HG03565 (cell line): ENCODE measurements around the gene GNB2.
"Not testable (repeated sequence)": the region's sequence is repeated elsewhere in the genome, so short reads cannot be mapped to it uniquely, and the experiment has no call there.

Experiments used
- ATAC-seq: cut with Tn5 transposase; IDR thresholded peaks from one replicate; pipeline ENCODE4 v1.9.1; 2021; ENCODE audit warnings: mild to moderate bottlenecking, moderate library complexity; ENCODE audit not compliant: unreplicated experiment

The GNB2 gene

DNA sequence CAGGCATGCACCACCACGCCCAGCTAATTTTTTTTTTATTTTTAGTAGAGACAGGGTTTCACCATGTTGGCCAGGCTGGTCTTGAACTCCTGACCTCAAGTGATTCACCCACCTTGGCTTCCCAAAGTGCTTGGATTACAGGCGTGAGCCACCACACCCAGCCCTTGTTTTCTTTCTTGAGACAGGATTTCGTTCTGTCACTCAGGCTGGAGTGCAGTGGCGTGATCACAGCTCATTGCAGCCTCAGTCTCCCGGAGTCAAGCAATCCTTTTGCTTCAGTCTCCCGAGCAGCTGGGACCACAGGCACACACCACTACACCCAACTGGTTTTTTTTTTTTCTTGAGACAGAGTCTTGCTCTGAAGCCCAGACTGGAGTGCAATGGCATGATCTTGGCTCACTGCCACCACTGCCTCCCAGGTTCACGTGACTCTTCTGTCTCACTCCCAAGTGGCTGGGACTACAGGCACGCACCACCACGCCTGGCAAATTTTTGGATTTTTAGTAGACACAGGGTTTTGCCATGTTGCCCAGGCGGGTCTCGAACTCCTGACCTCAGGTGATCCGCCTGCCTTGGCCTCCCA is 11.3 kb upstream of the GNB2 start:
- not testable (repeated sequence) for ATAC-seq

GRCh38 chr7:100665168-100665726 is 8.3 kb upstream of the GNB2 start:
- no peak for ATAC-seq

GRCh38 chr7:100667331-100668068 is 6.0 kb upstream of the GNB2 start:
- ATAC-seq: no peak

DNA sequence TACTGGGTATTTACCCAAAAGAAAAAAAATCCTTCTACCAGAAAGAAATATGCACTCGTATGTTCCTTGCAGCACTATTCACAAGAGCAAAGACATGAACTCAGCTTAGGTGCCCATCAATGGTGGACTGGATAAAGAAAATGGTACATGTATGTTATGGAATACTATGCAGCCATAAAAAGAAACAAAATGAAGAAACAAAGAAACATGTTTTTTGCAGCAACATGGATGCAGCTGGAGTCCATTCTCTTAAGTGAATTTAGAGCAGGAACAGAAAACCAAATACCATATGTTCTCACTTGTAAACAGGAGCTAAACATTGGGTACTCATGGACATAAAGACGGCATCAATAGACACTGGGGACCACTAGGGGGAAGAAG is 5.5 kb upstream of the GNB2 start:
- no peak for ATAC-seq

DNA sequence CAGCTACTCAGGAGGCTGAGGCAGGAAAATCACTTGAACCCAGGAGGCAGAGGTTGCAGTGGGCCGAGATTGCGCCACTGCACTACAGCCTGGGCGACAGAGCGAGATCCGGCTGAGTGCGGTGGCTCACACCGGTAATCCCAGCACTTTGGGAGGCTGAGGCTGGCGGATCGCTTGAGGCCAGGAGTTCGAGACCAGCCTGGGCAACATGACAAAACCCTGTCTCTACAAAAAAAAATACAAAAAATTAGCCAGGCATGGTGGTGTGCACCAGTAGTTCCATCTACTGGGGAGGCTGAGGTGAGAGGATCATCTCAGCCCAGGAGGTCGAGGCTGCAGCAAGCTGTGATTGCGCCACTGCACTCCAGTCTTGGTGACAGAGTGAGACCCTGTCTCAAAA is 4.4 kb upstream of the GNB2 start:
- ATAC-seq: not testable (repeated sequence)

GRCh38 chr7:100670074-100670473 is 3.5 kb upstream of the GNB2 start:
- no peak for ATAC-seq

DNA sequence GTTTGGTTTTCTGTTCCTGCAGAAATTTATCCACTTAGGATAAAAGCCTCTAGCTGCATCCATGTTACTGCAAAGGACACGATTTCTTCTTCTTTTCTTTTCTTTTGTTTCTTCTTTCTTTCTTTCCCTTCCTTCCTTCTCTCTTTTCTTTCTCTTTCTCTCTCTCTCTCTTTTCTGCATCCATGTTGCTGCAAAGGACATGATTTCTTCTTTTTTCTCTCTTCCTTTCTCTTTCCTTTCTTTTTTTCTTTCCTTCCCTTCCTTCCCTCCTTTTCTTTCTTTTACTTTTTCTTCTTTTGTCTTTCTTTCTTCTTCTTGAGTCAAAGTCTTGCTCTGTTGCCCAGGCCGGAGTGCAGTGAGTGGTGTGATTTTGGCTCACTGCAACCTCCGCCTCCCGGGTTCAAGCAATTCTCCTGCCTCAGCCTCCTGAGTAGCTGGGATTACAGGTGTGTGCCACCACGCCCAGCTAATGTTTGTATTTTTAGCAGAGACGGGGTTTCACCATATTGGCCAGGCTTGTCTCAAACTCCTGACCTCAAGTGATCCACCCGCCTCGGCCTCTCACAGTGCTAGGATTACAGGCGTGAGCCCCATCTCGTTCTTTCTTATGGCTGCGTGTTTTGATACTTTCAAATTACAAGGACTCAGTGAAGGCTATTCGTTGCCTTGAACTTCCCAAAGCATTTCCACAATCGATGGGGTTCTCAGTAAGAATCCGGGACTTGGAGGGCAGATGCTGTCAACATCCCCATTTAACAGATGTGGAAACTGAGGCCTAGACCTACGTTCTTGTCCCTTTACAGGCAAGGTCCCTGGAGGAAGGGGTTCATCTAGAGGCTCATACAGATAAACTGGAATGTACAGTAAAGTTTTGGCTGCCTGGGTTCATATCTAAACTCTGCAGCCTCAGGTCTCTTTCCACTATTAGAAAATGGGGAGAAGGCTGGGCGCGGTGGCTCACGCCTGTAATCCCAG is 1.9 kb upstream of the GNB2 start:
- ATAC-seq: no peak

DNA sequence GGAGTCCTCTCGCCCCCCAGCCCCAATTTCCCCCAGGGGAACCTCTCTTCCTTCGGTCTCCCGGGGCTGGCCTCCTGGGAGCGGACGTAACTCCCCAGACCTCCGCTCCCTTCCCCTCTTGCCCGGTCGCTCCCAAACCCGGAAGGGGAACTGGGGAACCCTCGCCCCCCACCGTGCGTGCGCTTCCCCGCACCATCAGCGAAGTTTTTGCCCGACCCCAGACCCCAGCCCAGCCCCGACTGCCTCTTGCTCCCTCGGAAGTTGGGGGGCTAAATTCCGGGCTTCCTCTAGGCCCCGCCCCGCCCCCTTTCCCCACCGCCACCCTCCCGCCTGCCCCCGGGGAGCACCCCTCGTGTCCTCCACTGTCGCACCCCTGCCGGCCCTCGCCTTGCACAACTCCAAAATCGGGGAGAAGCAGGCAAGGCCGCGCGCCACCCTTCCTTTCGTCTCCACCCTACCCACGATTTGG is 436 bp downstream of the GNB2 start:
- no peak for ATAC-seq

- ATAC-seq: no peak
Measured at GRCh38 chr7:100674411-100675104, 1.0 kb downstream of the GNB2 start.

- no peak for ATAC-seq
Measured at GRCh38 chr7:100675105-100675451, 1.5 kb downstream of the GNB2 start.

DNA sequence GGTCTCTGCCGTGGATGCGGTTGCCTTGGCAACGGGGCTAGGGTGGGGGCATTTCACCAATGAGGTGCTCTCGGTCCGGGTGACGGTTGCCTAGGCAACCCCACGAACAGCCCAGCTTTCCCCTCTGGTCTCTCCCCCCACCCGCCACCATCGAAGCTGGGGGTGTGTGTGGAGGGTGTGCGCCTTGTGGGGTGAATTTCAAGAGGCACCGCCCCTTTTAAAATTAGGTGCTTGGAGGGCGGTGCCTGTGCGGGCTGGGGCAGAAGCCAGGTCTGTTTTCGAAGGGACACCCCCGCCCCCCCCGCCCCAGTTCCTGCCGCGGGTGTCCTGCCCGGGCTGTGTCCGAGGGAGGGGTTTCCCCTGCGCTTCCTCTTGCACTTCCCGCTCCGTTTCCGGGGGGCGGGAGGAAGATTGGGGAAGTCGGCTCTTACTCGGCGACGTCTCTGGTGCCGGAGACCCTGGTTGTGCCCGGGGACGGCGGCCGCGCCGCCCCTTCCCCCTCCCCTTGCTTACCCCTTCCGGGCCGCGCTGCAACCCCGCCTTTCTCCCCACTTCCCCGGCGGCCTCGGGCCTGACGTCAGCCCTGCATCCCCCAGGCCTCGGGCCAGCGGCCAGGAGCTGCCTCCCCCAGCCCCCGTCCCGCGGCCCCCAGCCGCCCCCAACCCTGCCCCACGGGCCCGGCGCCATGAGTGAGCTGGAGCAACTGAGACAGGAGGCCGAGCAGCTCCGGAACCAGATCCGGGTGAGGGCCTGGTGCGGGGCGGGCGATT is 2.2 kb downstream of the GNB2 start:
- ATAC-seq: no peak

GRCh38 chr7:100676501-100677306 is 3.2 kb downstream of the GNB2 start:
- ATAC-seq: no peak

GRCh38 chr7:100677308-100678267 is 4.0 kb downstream of the GNB2 start:
- no peak for ATAC-seq

- ATAC-seq: no peak
Measured at GRCh38 chr7:100678291-100678984, 4.9 kb downstream of the GNB2 start.

GRCh38 chr7:100679129-100679926 is 5.8 kb downstream of the GNB2 start:
- no peak for ATAC-seq

DNA sequence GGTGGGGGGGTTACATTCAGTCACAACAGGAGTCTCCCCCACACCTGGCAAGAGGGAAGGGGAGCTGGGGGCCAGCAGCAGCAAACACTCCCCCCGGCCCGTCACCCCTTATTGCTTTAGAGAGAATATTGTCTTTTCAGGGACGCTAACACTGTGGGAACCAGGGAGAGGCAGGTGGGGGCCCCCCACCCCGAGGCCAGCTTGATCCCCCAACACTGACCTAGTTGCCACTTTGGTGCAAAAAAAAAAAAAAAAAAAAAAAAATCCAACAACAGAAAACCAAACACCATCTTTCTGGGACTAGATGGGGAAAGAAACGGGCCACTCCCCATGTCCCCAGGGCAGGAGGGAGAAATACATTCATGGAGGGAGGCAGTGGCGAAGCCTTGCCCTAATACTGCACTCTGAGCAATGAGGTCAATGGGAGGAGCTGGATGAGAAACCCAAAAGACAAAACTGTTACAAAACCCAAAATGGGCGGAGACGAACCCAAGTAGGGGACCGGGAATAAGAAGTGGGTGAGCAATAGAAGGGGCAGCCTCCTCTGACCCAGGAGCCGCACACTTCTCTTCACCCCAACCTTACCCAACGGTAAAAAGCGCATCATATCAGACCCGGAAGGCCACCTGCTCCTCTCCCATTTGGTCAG is 6.5 kb downstream of the GNB2 start:
- ATAC-seq: no peak
